Cardiac ventricle fibroblast (primary cell): Measurements from ENCODE around the gene PTPN13. TPM values are rescaled to one million over a fixed set of nuclear protein-coding genes. Genes with fewer than 3 reads are reported as not detected.

Experiments
- total RNA-seq: library from RNA; depleted of rRNA; stranded (reverse); fragments of >200 nt; gene quantifications from 2 replicates; pipeline ENCODE4 v1.2.3, GENCODE V29; 2015

The PTPN13 gene
- total RNA-seq: 11.2 and 14.3 TPM in 2 replicates

GRCh38 chr4:86593688-86594558, at the start of gene PTPN13:
Gene PTPN13, plus strand, starts transcription at chr4:86594315. Its CDS starts 40,942 bp downstream, at chr4:86635257.

GRCh38 chr4:86848732-86849619, 254.9 kb downstream of the PTPN13 start, which contains the start of gene SLC10A6:
Gene SLC10A6, minus strand, starts transcription at chr4:86849384. Its CDS starts 269 bp downstream, at chr4:86849115.

Other genes starting within 250 kb of the PTPN13 start
- gene MAPK10, start 234.3 kb upstream of the PTPN13 start, total RNA-seq: 38.9 and 43.7 TPM in 2 replicates